DMS53 treated with DMSO at 0.1 percent for 48 hours (cell line): ENCODE results near the gene ALDH18A1.

ENCODE experiments used
- DNase-seq: peaks from one replicate; lab custom pipeline; 2025; ENCODE audit not compliant: unreplicated experiment; lab: John Stamatoyannopoulos, UW

The ALDH18A1 gene

GRCh38 chr10:95588025-95588424, 68.5 kb downstream of the ALDH18A1 start:
- DNase-seq: no peak

- DNase-seq: no peak
Measured at GRCh38 chr10:95579835-95580535, 76.5 kb downstream of the ALDH18A1 start.

GRCh38 chr10:95579292-95579691, 77.2 kb downstream of the ALDH18A1 start:
- no peak for DNase-seq

- no peak for DNase-seq
Measured at GRCh38 chr10:95578619-95579018, 77.9 kb downstream of the ALDH18A1 start.

GRCh38 chr10:95574649-95575365, 81.7 kb downstream of the ALDH18A1 start:
- DNase-seq: no peak

GRCh38 chr10:95573964-95574604, 82.4 kb downstream of the ALDH18A1 start:
- DNase-seq: no peak

GRCh38 chr10:95573527-95573926, 83.0 kb downstream of the ALDH18A1 start:
- DNase-seq: no peak

- DNase-seq: no peak
Measured at GRCh38 chr10:95572131-95572820, 84.2 kb downstream of the ALDH18A1 start.

- no peak for DNase-seq
Measured at GRCh38 chr10:95571390-95571789, 85.1 kb downstream of the ALDH18A1 start.

GRCh38 chr10:95569368-95569767, 87.1 kb downstream of the ALDH18A1 start:
- DNase-seq: no peak

GRCh38 chr10:95567903-95568630, 88.4 kb downstream of the ALDH18A1 start:
- no peak for DNase-seq

GRCh38 chr10:95566136-95566535, 90.4 kb downstream of the ALDH18A1 start:
- DNase-seq: no peak

GRCh38 chr10:95565336-95565735, 91.2 kb downstream of the ALDH18A1 start:
- DNase-seq: no peak

- no peak for DNase-seq
Measured at GRCh38 chr10:95564291-95564690, 92.2 kb downstream of the ALDH18A1 start.

GRCh38 chr10:95562341-95562965, 94.1 kb downstream of the ALDH18A1 start:
- no peak for DNase-seq

GRCh38 chr10:95561864-95562177, 94.7 kb downstream of the ALDH18A1 start:
- DNase-seq: no peak

GRCh38 chr10:95561177-95561863, 95.2 kb downstream of the ALDH18A1 start, which contains the start of gene SORBS1:
TSS of gene SORBS1 (minus strand) at chr10:95561371. CDS start at chr10:95441135, 120,236 bp downstream.
- DNase-seq: peak; percentile 98

GRCh38 chr10:95560278-95561176, 96.0 kb downstream of the ALDH18A1 start:
- peak; percentile 16 for DNase-seq

GRCh38 chr10:95559896-95560277, 96.6 kb downstream of the ALDH18A1 start:
- no peak for DNase-seq
